Measurements from ENCODE around the gene APOC3.

The APOC3 gene

DNA sequence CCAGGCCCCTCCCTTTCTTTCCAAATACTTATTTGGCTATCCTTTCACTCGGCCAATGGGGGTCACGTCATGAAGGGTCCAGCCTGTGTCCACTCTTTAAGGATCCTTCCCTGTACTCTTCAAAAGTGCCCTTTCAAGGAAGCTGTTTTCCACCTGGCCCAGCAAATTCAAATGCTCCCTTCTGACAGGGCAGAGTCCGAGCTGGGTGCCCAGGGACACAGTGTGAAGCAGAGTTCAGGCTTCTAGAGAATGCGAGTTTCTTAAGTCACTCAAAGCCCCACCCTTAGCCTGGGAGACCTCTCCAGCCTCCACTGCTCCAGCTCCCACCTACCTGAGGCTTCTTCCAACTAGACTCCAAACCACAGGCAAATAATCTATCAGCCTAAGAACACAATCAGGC, 13.2 kb downstream of the APOC3 start:
- H3K36me3 ChIP-seq: peaks cover 35% of the 10 kb centered on the region
- DNase-seq: no peak
- H3K9me3 ChIP-seq (ENCODE audit: severe bottlenecking): no peaks in the 10 kb centered on the region
- H3K4me3 ChIP-seq (ENCODE audit: low read depth, low read length): no peak overlapping the region
- H3K27me3 ChIP-seq (ENCODE audit: insufficient read depth, low read depth, severe bottlenecking): no peaks in the 10 kb centered on the region
- TF ChIP-seq, protein P1, sequence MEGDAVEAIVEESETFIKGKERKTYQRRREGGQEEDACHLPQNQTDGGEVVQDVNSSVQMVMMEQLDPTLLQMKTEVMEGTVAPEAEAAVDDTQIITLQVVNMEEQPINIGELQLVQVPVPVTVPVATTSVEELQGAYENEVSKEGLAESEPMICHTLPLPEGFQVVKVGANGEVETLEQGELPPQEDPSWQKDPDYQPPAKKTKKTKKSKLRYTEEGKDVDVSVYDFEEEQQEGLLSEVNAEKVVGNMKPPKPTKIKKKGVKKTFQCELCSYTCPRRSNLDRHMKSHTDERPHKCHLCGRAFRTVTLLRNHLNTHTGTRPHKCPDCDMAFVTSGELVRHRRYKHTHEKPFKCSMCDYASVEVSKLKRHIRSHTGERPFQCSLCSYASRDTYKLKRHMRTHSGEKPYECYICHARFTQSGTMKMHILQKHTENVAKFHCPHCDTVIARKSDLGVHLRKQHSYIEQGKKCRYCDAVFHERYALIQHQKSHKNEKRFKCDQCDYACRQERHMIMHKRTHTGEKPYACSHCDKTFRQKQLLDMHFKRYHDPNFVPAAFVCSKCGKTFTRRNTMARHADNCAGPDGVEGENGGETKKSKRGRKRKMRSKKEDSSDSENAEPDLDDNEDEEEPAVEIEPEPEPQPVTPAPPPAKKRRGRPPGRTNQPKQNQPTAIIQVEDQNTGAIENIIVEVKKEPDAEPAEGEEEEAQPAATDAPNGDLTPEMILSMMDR (IDR thresholded peaks at IDR 0.05; ENCODE audit: low read depth, low read length): no peak
- no peak overlapping the region for H3K27ac ChIP-seq

DNA sequence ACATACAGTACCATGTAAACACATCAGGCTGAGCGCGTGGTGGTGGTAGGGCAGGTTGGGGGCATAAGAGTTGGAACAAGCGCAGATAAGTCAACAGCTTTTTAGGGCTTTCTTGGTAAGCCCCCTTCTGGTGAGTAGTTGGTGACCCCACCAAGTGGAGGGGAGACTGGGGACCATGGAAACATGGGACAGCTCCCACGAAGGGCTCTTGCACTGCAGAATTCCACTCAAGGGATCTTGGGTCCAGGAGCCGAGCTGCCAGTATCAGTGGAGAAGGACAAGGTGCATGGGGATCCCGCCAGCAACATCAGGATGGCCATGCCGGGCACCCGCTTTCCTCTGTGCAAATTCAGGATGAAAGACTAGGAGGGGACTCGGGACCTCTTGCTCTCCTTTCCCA, 14.0 kb downstream of the APOC3 start:
- DNase-seq: no peak
- Histone ChIP-seq H3K36me3 (peaks cover 41% of the 10 kb centered on the region), H3K4me3 (ENCODE audit: low read depth, low read length) (no peak overlapping the region), H3K27ac (no peak overlapping the region), H3K9me3 (ENCODE audit: severe bottlenecking) (no peaks in the 10 kb centered on the region), H3K27me3 (ENCODE audit: insufficient read depth, low read depth, severe bottlenecking) (no peaks in the 10 kb centered on the region)
- TF ChIP-seq, protein P1 (IDR thresholded peaks at IDR 0.05; ENCODE audit: low read depth, low read length): no peak

DNA sequence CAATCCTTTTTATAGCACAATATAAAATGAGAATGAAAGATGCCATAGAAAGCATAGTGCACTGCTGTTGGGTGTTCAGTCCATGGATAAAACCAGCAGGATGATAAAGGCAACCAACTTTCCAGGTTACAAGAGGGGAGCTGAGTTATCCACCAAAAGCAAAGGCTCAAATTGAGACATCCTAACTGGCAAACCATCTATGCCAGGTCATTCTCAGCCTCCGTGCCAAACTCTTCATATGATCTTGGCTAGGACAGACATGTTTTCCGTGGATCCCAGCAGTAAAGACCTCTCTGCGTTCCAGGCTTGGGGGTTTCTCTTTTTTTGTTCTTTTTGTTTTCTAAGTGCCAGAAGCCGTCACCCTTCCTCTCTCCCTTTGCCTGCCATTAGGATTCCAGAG, 15.0 kb downstream of the APOC3 start:
- H3K27me3 ChIP-seq (ENCODE audit: insufficient read depth, low read depth, severe bottlenecking): no peaks in the 10 kb centered on the region
- no peak for DNase-seq
- TF ChIP-seq, protein P1 (IDR thresholded peaks at IDR 0.05; ENCODE audit: low read depth, low read length): no peak
- no peak overlapping the region for H3K27ac ChIP-seq
- H3K36me3 ChIP-seq: peaks cover 47% of the 10 kb centered on the region
- H3K9me3 ChIP-seq (ENCODE audit: severe bottlenecking): no peaks in the 10 kb centered on the region
- H3K4me3 ChIP-seq (ENCODE audit: low read depth, low read length): no peak overlapping the region

DNA sequence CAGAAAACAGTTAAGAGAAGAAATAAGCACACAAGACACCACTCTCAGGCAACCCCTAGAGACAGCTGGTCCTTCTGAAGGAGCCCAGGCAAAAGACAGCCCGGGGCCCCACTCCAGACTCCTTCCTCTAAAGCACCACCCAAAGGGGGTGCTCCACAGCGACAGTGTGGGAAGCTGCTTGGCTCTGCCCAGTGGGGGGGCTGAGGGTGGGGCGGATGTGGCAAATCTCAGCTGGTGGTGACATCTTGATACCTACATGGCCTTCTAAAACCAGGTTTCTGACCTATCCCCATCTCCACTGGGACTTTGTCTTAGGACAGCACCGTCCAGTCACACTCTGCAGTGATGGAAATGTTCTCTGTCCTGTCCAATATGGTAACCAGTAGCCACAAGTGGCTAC, 17.9 kb downstream of the APOC3 start:
- peaks cover 49% of the 10 kb centered on the region for H3K36me3 ChIP-seq
- H3K27me3 ChIP-seq (ENCODE audit: insufficient read depth, low read depth, severe bottlenecking): no peaks in the 10 kb centered on the region
- TF ChIP-seq, protein P1 (IDR thresholded peaks at IDR 0.05; ENCODE audit: low read depth, low read length): no peak
- H3K27ac ChIP-seq: no peak overlapping the region
- no peaks in the 10 kb centered on the region for H3K9me3 ChIP-seq (ENCODE audit: severe bottlenecking)
- no peak overlapping the region for H3K4me3 ChIP-seq (ENCODE audit: low read depth, low read length)
- DNase-seq: no peak

DNA sequence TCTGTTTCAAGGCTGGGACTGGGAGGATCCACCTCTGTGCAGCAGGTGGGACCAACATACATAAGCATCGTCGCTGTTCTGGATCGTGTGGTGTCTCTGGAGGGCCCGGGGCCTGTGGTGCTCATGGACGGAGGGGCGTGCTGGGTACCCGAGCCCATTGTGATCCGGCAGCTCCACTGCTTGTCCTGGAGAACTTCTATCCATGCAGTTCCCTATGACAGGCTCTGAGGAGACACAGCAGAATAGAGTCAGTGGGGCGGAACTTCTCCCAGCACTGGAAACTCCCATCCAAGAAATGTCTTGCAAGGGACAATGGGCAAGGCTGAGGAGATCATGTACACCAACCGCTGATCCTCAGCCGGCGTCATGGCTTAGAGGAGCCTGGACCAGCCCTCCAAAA, 19.4 kb downstream of the APOC3 start:
- Histone ChIP-seq H3K4me3 (ENCODE audit: low read depth, low read length) (no peak overlapping the region), H3K36me3 (peaks cover 47% of the 10 kb centered on the region), H3K9me3 (ENCODE audit: severe bottlenecking) (no peaks in the 10 kb centered on the region), H3K27me3 (ENCODE audit: insufficient read depth, low read depth, severe bottlenecking) (no peaks in the 10 kb centered on the region), H3K27ac (no peak overlapping the region)
- no peak for DNase-seq
- TF ChIP-seq, protein P1 (IDR thresholded peaks at IDR 0.05; ENCODE audit: low read depth, low read length): no peak

DNA sequence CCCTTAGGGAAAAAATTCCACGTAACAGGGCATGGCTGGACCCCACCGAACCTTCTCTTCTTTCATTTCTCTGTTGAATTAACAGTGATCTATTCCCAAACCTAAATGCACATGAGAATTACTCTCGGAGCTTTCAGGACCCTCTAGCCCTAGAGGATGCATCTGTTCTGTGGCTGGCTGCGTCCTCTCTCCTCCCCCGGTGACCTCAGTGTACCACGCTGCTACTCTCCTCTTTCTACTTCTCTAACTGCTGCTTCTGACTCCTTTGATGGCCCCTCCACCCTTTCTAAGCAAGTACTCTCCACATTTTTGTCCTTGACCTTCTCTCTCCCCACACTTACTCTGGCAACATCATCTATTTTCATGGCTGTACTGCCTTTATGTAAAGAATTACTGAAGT, 19.8 kb downstream of the APOC3 start:
- Histone ChIP-seq H3K36me3 (peaks cover 49% of the 10 kb centered on the region), H3K4me3 (ENCODE audit: low read depth, low read length) (no peak overlapping the region), H3K9me3 (ENCODE audit: severe bottlenecking) (no peaks in the 10 kb centered on the region), H3K27ac (no peak overlapping the region), H3K27me3 (ENCODE audit: insufficient read depth, low read depth, severe bottlenecking) (no peaks in the 10 kb centered on the region)
- no peak for DNase-seq
- TF ChIP-seq, protein P1 (IDR thresholded peaks at IDR 0.05; ENCODE audit: low read depth, low read length): no peak

Data from WERI-Rb-1 (cell line).